Stomach (tissue), 9 donors: Measurements from ENCODE around the gene SGPP2. TPM values are rescaled to one million over a fixed set of nuclear protein-coding genes. Genes with fewer than 3 reads are reported as not detected.

Source experiments
- DNase-seq, 2 donors: peaks; one replicate each; pipeline versions ENCODE4 v3.0.0 to v3.0.0-alpha.2; 2013 to 2019
- H3K27ac ChIP-seq, 5 donors: fragments of 200-600 bp in 4 of 5; sonication (generic) in 4 of 5; one replicate each; pipeline ENCODE4 v1.5.1; 2013 to 2019; ENCODE audit warnings: mild to moderate bottlenecking in 1 of 5, moderate library complexity in 1 of 5
- H3K27me3 ChIP-seq, 3 donors: fragments of 200-600 bp; sonication (generic); one replicate each; pipeline ENCODE4 v1.5.1; 2017 to 2019; ENCODE audit warnings: mixed run types in 1 of 3
- H3K36me3 ChIP-seq, 4 donors: fragments of 200-600 bp; sonication (generic); 1 replicate in 3 of 4; 2 replicates in 1 of 4; pipeline ENCODE4 v1.5.1; 2016 to 2019
- H3K4me1 ChIP-seq, 4 donors: fragments of 200-600 bp; sonication (generic); one replicate each; pipeline ENCODE4 v1.5.1; 2016 to 2019
- H3K4me3 ChIP-seq, 4 donors: fragments of 200-600 bp; sonication (generic) in 3 of 4; one replicate each; pipeline ENCODE4 v1.5.1; 2016 to 2019; ENCODE audit warnings: mild to moderate bottlenecking in 1 of 4
- H3K9me3 ChIP-seq, 4 donors: fragments of 200-600 bp; sonication (generic); one replicate each; pipeline ENCODE4 v1.5.1; 2016 to 2019
- EP300 ChIP-seq: sonication (generic); formaldehyde crosslinking; IDR thresholded peaks from one replicate; pipeline ENCODE4 v1.6.1; 2017; ENCODE audit warnings: antibody characterized with exemption
- POLR2A ChIP-seq, 4 donors: fragments of 450-650 bp; IDR thresholded peaks; one replicate each; pipeline ENCODE4 v1.6.1; 2016; ENCODE audit warnings: antibody characterized with exemption in 4 of 4, control low read depth in 2 of 4, mild to moderate bottlenecking in 1 of 4, moderate library complexity in 1 of 4
- POLR2AphosphoS5 ChIP-seq, 3 donors: sonication (generic); formaldehyde crosslinking; IDR thresholded peaks; one replicate each; pipeline ENCODE4 v1.6.1; 2016; ENCODE audit warnings: antibody characterized with exemption in 3 of 3
- WGBS, 5 donors: extraction: QIAGEN DNeasy Blood & Tissue Kit in 3 of 5; methylation state at CpG; one replicate each; pipeline versions ENCODE4 v1.1.5 to v1.1.7; 2013 to 2018; 5-methylcytosine and 5-hydroxymethylcytosine counted together
- intact Hi-C: fragments of 100-400 bp; cut with DNase I; formaldehyde crosslinking; loops from one replicate; pipeline ENCODE4 v1.15.1; 2023; ENCODE audit warnings: low total_unique reads
- polyA plus RNA-seq, 3 donors: library from polyadenylated mRNA; stranded (reverse); fragments of 200-250 nt; gene quantifications; one replicate each; pipeline ENCODE4 v1.2.3, GENCODE V29; 2013
- total RNA-seq, 5 donors: library from RNA; depleted of rRNA; stranded (reverse); fragments of >200 nt; gene quantifications; one replicate each; pipeline versions ENCODE4 v1.1.0 to v1.2.3, GENCODE V29; 2014 to 2016
- TF ChIP-seq, protein P1 (sequence below), 7 experiments: fragments of 450-650 bp in 4 of 7; fragments of 200-600 bp in 3 of 7; sonication (generic) in 3 of 7; IDR thresholded peaks; one replicate each; pipeline ENCODE4 v1.5.1; 2016 to 2019; ENCODE audit warnings: antibody characterized with exemption in 7 of 7, control low read depth in 2 of 7, mild to moderate bottlenecking in 1 of 7
- donor health status: healthy with polysubstance abuse.
- donor health status: Bipolar disorder and iron deficiency.
- donor health status: healthy.

SGPP2 gene
- total and polyA plus RNA-seq, 8 donors = 1.7 to 50.4 (median 21.0) TPM

DNA sequence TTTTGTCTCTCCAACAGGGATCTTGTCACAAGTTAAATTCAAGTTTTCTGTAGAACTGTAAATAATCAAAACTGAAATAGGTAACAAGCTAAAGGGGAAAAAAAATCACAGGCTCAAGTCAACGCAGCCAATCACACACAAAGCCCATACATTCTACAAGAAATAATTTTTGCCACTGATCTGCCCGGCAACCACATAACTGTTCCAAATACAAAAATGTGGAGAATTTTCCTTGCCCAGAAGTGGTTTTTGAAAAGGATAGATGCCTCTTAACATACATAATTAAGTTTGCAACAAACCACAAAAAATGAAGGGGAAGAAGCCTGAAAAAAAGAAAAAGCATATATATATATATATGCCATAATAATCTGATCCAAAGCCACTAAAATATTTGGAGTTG lies 171.2 kb downstream of the SGPP2 start:
- DNase-seq = no peak
- Histone ChIP-seq H3K4me1 (no peaks in the 10 kb centered on the region), H3K27ac (no peak overlapping the region), H3K27me3 (no peaks in the 10 kb centered on the region), H3K9me3 (no peaks in the 10 kb centered on the region), H3K4me3 (no peak overlapping the region), H3K36me3 (peaks cover 17 to 71% (median 60%) of the 10 kb centered on the region in 4 donors)
- intact Hi-C loops = no loop called here
- TF ChIP-seq, protein P1, sequence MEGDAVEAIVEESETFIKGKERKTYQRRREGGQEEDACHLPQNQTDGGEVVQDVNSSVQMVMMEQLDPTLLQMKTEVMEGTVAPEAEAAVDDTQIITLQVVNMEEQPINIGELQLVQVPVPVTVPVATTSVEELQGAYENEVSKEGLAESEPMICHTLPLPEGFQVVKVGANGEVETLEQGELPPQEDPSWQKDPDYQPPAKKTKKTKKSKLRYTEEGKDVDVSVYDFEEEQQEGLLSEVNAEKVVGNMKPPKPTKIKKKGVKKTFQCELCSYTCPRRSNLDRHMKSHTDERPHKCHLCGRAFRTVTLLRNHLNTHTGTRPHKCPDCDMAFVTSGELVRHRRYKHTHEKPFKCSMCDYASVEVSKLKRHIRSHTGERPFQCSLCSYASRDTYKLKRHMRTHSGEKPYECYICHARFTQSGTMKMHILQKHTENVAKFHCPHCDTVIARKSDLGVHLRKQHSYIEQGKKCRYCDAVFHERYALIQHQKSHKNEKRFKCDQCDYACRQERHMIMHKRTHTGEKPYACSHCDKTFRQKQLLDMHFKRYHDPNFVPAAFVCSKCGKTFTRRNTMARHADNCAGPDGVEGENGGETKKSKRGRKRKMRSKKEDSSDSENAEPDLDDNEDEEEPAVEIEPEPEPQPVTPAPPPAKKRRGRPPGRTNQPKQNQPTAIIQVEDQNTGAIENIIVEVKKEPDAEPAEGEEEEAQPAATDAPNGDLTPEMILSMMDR (IDR thresholded peaks at IDR 0.05) = no peak
- TF ChIP-seq EP300 (no peak), POLR2A (IDR thresholded peaks at IDR 0.05) (no peak), POLR2AphosphoS5 (IDR thresholded peaks at IDR 0.05) (no peak)
- 89 to 94% (median 92%) methylated on average over 2 of the region's 2 CpGs for WGBS, 5 donors

DNA sequence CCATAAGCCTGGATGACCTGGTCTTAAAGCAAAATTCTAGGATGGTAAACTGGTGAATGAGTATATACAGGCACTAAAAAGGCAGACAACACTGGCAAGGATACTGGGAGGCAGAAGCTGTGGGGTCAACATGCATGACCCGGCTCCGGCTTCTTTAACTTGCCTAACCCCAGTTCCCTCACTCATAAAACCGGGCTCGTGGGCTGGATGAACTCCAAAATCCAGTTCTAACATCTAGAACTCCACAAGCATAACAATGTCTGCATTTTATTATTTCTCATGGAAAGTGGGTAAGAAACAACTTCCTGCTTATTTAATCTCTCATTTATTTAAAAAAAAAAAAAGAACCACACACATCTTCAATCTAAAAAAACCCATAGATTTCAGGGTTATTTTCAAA lies 174.3 kb downstream of the SGPP2 start:
- 77 to 86% (median 81%) methylated on average over 4 of the region's 4 CpGs for WGBS, 5 donors
- Histone ChIP-seq H3K4me1 (no peaks in the 10 kb centered on the region), H3K36me3 (peaks cover 13 to 61% (median 53%) of the 10 kb centered on the region in 4 donors), H3K9me3 (no peaks in the 10 kb centered on the region), H3K27ac (no peak overlapping the region), H3K4me3 (no peak overlapping the region), H3K27me3 (no peaks in the 10 kb centered on the region)
- no peak for DNase-seq
- TF ChIP-seq, protein P1 (IDR thresholded peaks at IDR 0.05) = no peak
- TF ChIP-seq EP300 (no peak), POLR2AphosphoS5 (IDR thresholded peaks at IDR 0.05) (no peak), POLR2A (IDR thresholded peaks at IDR 0.05) (no peak)
- intact Hi-C loops = no loop called here

DNA sequence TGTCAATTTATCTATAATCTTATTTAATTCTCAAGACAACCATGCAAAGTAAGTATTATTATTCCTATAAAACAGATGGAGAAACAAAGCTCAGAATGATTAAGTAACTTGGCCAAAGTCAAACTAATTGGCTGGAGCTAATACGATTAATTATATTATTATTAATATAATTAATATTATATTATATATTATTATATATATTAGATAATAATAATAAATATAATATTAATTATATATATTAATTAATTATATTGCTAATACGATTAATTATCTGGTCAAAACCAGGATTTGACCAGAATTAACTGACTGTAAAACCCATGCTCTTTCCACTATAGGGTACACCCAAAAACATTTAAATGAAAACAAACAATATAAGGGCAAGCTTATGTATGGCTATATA lies 179.2 kb downstream of the SGPP2 start:
- WGBS, 5 donors = 95 to 99% (median 98%) methylated on average over 2 of the region's 2 CpGs

DNA sequence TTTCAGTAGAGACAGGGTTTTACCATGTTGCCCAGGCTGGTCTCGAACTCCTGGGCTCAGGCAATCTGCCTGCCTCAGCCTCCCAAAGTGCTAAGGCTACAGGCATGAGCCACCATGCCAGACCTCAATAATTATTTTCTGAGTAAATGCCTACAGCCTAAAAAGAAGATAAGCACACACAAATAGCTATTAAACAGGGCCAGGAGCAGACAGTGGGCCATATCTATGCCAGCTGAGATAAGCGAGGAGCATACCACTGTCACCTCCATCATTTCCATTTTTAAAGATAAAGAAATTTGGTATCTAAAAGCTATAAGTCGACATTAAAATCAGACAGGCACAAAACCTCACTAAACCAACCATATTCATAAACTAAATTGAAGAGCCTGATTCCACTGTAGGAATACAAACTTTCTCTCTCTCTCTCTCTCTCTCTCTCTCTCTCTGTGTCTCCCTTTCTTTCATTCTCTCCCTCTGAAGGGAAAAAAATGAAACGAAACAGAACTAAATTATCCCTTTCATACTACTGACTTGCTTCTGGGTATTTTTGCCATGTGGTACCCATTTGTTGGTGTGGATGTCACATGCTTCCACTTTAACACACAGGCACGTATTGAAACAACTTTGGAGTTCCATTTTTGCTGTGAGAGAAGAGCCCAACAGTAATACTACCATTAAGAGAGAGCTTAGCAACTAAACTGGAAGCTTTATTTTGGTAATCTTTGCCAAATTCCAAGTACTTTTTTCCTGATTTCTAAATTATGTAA lies 180.6 kb downstream of the SGPP2 start:
- no peak for DNase-seq
- Histone ChIP-seq H3K27me3 (no peaks in the 10 kb centered on the region), H3K4me3 (no peak overlapping the region), H3K9me3 (no peaks in the 10 kb centered on the region), H3K4me1 (no peaks in the 10 kb centered on the region), H3K36me3 (peaks cover 0 to 26% (median 17%) of the 10 kb centered on the region in 4 donors), H3K27ac (no peak overlapping the region)
- WGBS, 5 donors = 88 to 93% (median 91%) methylated on average over 5 of the region's 5 CpGs
- TF ChIP-seq POLR2A (IDR thresholded peaks at IDR 0.05) (no peak), POLR2AphosphoS5 (IDR thresholded peaks at IDR 0.05) (no peak), EP300 (no peak)
- TF ChIP-seq, protein P1 (IDR thresholded peaks at IDR 0.05) = no peak
- intact Hi-C loops = no loop called here

More for the DNA sequence above, 179.2 kb downstream of the SGPP2 start:
- intact Hi-C loops = no loop called here
- no peak overlapping the region for H3K4me3 ChIP-seq
- DNase-seq = no peak
- H3K36me3 ChIP-seq = peaks cover 7 to 31% (median 24%) of the 10 kb centered on the region in 4 donors
- no peak overlapping the region for H3K27ac ChIP-seq
- TF ChIP-seq, protein P1 (IDR thresholded peaks at IDR 0.05) = no peak
- no peak for TF ChIP-seq POLR2A (IDR thresholded peaks at IDR 0.05)
- no peak for TF ChIP-seq EP300
- TF ChIP-seq POLR2AphosphoS5 (IDR thresholded peaks at IDR 0.05) = no peak
- H3K9me3 ChIP-seq = no peaks in the 10 kb centered on the region
- no peaks in the 10 kb centered on the region for H3K4me1 ChIP-seq
- no peaks in the 10 kb centered on the region for H3K27me3 ChIP-seq
